Measurements from ENCODE around the gene TTC28. TPM values are rescaled to one million over a fixed set of nuclear protein-coding genes. Genes with fewer than 3 reads are reported as not detected.
"Not testable (repeated sequence)": the region's sequence is repeated elsewhere in the genome, so short reads cannot be mapped to it uniquely, and the experiment has no call there.

The TTC28 gene
- total and polyA plus RNA-seq, 10 of the 15 experiments (the other 5 are each of a cell fraction or from before 2014, with no cell fraction given), result 0.15 to 8.4 (median 1.4) TPM

GRCh38 chr22:28682966-28683365 lies 3.3 kb upstream of the TTC28 start:
- DNase-seq (ENCODE audit: low read depth, low spot score); H2AFZ ChIP-seq (ENCODE audit: control insufficient read depth, low read depth, low read length); POLR2A ChIA-PET; RAD21 ChIA-PET (ENCODE audit: unreplicated experiment); FAIRE-seq; H3K36me3 ChIP-seq (ENCODE audit: control insufficient read depth in 2 of 2, insufficient read depth in 2 of 2, low read length in 1 of 2); H3K79me2 ChIP-seq (ENCODE audit: control insufficient read depth, insufficient read depth, low read length); H3K9me3 ChIP-seq (replicated peaks; ENCODE audit: control insufficient read depth, insufficient read depth, low read length); H3K27me3 ChIP-seq (replicated peaks in 1 of 2; ENCODE audit: control insufficient read depth in 2 of 2, insufficient read depth in 2 of 2, low read length in 1 of 2); in situ Hi-C loops (cut with MboI); BruUV-seq (replicated peaks); H3K9ac ChIP-seq (ENCODE audit: control insufficient read depth, insufficient read depth, low read length); ATAC-seq; intact Hi-C loops (cut with micrococcal nuclease; ENCODE audit: unreplicated experiment); H3K27ac ChIP-seq (ENCODE audit: control insufficient read depth, insufficient read depth); H3K4me3 ChIP-seq; H3K4me2 ChIP-seq (ENCODE audit: control insufficient read depth, insufficient read depth); CTCF ChIA-PET; H4K20me1 ChIP-seq (ENCODE audit: control insufficient read depth, insufficient read depth); H3K4me1 ChIP-seq (ENCODE audit: control insufficient read depth, insufficient read depth, low read length): not testable (repeated sequence)
- SMC1A ChIA-PET (ENCODE audit: uncharacterized antibody, unreplicated experiment), result interaction anchor here (0.7 kb wide), 1 partner anchor 66 kb away, joined by 3 read pairs; no protein-coding TSS in a partner anchor
- WGBS (ENCODE audit: insufficient coverage, insufficient replicate concordance, low lambda C conversion rate, missing lambda C conversion rate), result 91% methylated on average over 4 of the region's 4 CpGs

GRCh38 chr22:28680813-28681490 lies 1.3 kb upstream of the TTC28 start:
- H3K4me1 ChIP-seq (ENCODE audit: control insufficient read depth, insufficient read depth, low read length); DNase-seq (ENCODE audit: low read depth, low spot score); SMC1A ChIA-PET (ENCODE audit: uncharacterized antibody, unreplicated experiment); H2AFZ ChIP-seq (ENCODE audit: control insufficient read depth, low read depth, low read length); CTCF ChIA-PET; H4K20me1 ChIP-seq (ENCODE audit: control insufficient read depth, insufficient read depth); H3K36me3 ChIP-seq (ENCODE audit: control insufficient read depth in 2 of 2, insufficient read depth in 2 of 2, low read length in 1 of 2); RAD21 ChIA-PET (ENCODE audit: unreplicated experiment); H3K27me3 ChIP-seq (replicated peaks in 1 of 2; ENCODE audit: control insufficient read depth in 2 of 2, insufficient read depth in 2 of 2, low read length in 1 of 2); FAIRE-seq; in situ Hi-C loops (cut with MboI); H3K9ac ChIP-seq (ENCODE audit: control insufficient read depth, insufficient read depth, low read length); BruUV-seq (replicated peaks); H3K79me2 ChIP-seq (ENCODE audit: control insufficient read depth, insufficient read depth, low read length); H3K9me3 ChIP-seq (replicated peaks; ENCODE audit: control insufficient read depth, insufficient read depth, low read length); ATAC-seq; H3K4me2 ChIP-seq (ENCODE audit: control insufficient read depth, insufficient read depth); intact Hi-C loops (cut with micrococcal nuclease; ENCODE audit: unreplicated experiment); H3K4me3 ChIP-seq; H3K27ac ChIP-seq (ENCODE audit: control insufficient read depth, insufficient read depth); POLR2A ChIA-PET: not testable (repeated sequence)
- 78% methylated on average over 5 of the region's 5 CpGs for WGBS (ENCODE audit: insufficient coverage, insufficient replicate concordance, low lambda C conversion rate, missing lambda C conversion rate)

GRCh38 chr22:28678778-28679610 lies 646 bp downstream of the TTC28 start:
- not testable (repeated sequence) for H3K27me3 ChIP-seq (replicated peaks in 1 of 2; ENCODE audit: control insufficient read depth in 2 of 2, insufficient read depth in 2 of 2, low read length in 1 of 2); BruUV-seq (replicated peaks)
- WGBS (ENCODE audit: insufficient coverage, insufficient replicate concordance, low lambda C conversion rate, missing lambda C conversion rate), result 20% methylated on average over 49 of the region's 58 CpGs

More at GRCh38 chr22:28678778-28679610, 646 bp downstream of the TTC28 start:
- RAD21 ChIA-PET (ENCODE audit: unreplicated experiment), result interaction anchor here (1.3 kb wide), 1 partner anchor 78 kb away, joined by 4 read pairs; no protein-coding TSS in a partner anchor
- H4K20me1 ChIP-seq (ENCODE audit: control insufficient read depth, insufficient read depth); DNase-seq (ENCODE audit: low read depth, low spot score); H3K27ac ChIP-seq (ENCODE audit: control insufficient read depth, insufficient read depth); ATAC-seq; H3K9ac ChIP-seq (ENCODE audit: control insufficient read depth, insufficient read depth, low read length); H3K79me2 ChIP-seq (ENCODE audit: control insufficient read depth, insufficient read depth, low read length); FAIRE-seq; H3K36me3 ChIP-seq (ENCODE audit: control insufficient read depth in 2 of 2, insufficient read depth in 2 of 2, low read length in 1 of 2); in situ Hi-C loops (cut with MboI); POLR2A ChIA-PET; CTCF ChIA-PET; H3K4me1 ChIP-seq (ENCODE audit: control insufficient read depth, insufficient read depth, low read length); H3K9me3 ChIP-seq (replicated peaks; ENCODE audit: control insufficient read depth, insufficient read depth, low read length): not testable (repeated sequence)
- H2AFZ ChIP-seq (ENCODE audit: control insufficient read depth, low read depth, low read length), result peak overlapping the region; percentile 29; the same call in 1 of the 2 replicates
- H3K4me2 ChIP-seq (ENCODE audit: control insufficient read depth, insufficient read depth), result 0 out of 2 replicates have a peak overlapping the region, but pooled peaks have one; percentile 17
- intact Hi-C loops (cut with micrococcal nuclease; ENCODE audit: unreplicated experiment), result loop anchor here (10.0 kb wide), 2 partner anchors 116 to 146 kb away; no protein-coding TSS in a partner anchor
- peak overlapping the region; percentile 53; the same call in 1 of the 2 replicates for H3K4me3 ChIP-seq
- SMC1A ChIA-PET (ENCODE audit: uncharacterized antibody, unreplicated experiment), result interaction anchor here (1.4 kb wide), 1 partner anchor 140 kb away, joined by 3 read pairs; no protein-coding TSS in a partner anchor

Data from GM12878 (cell line).